K562 (cell line): ENCODE data around the gene AKIRIN1. TPM values are rescaled to one million over a fixed set of nuclear protein-coding genes. Genes with fewer than 3 reads are reported as not detected.

ENCODE experiments used
- ARID1B ChIP-seq: fragments of 450-650 bp; IDR thresholded peaks from 2 replicates; pipeline ENCODE4 v1.6.1; 2016; ENCODE audit warnings: antibody characterized with exemption, mild to moderate bottlenecking, inconsistent platforms
- BACH1 ChIP-seq: fragments of 200-800 bp; sonication (Bioruptor generic); IDR thresholded peaks from 2 replicates; pipeline ENCODE4 v1.6.1; 2016; ENCODE audit warnings: missing genetic modification characterization, missing compliant biosample characterization
- BMI1 ChIP-seq: fragments of 150-350 bp; IDR thresholded peaks from 2 replicates; pipeline ENCODE4 v1.6.1; 2014; ENCODE audit warnings: low read length
- CHD2 ChIP-seq: IDR thresholded peaks from 2 replicates; pipeline ENCODE4 v1.6.1; 2011; ENCODE audit warnings: low read depth, low read length
- EP400 ChIP-seq: fragments of 450-650 bp; IDR thresholded peaks from 2 replicates; pipeline ENCODE4 v1.6.1; 2017; ENCODE audit warnings: antibody characterized with exemption, mild to moderate bottlenecking, moderate library complexity
- GABPB1 ChIP-seq: sonication (generic); formaldehyde crosslinking; IDR thresholded peaks from 2 replicates; pipeline ENCODE4 v1.8.0; 2022; ENCODE audit warnings: mild to moderate bottlenecking, missing genetic modification reagents
- GABPB2 ChIP-seq: fragments of 250-450 bp; sonication (Bioruptor Pico); conservative IDR thresholded peaks from 2 replicates; pipeline ENCODE4 v1.5.1; 2021; ENCODE audit warnings: mild to moderate bottlenecking
- KHSRP ChIP-seq: fragments of 450-650 bp; IDR thresholded peaks from 2 replicates; pipeline ENCODE4 v1.6.1; 2017
- NCOA6 ChIP-seq: fragments of 450-650 bp; IDR thresholded peaks from 2 replicates; pipeline ENCODE4 v1.6.1; 2017; ENCODE audit warnings: mild to moderate bottlenecking
- NFXL1 ChIP-seq: fragments of 450-650 bp; formaldehyde crosslinking; IDR thresholded peaks from 2 replicates; pipeline ENCODE4 v1.4.0; 2021; ENCODE audit warnings: mild to moderate bottlenecking
- POLR2AphosphoS5 ChIP-seq: IDR thresholded peaks from 2 replicates; pipeline ENCODE4 v1.6.1; 2011; ENCODE audit warnings: mild to moderate bottlenecking, low read depth, low read length, moderate library complexity; ENCODE audit not compliant: control insufficient read depth, insufficient read depth
- SMAD1 ChIP-seq: fragments of 150-350 bp; IDR thresholded peaks from 2 replicates; pipeline ENCODE4 v1.6.1; 2014; ENCODE audit warnings: low read length, low read depth; ENCODE audit not compliant: partially characterized antibody
- SMAD4 ChIP-seq: fragments of 250-450 bp; sonication (Bioruptor Pico); conservative IDR thresholded peaks from 2 replicates; pipeline ENCODE4 v1.8.0; 2021; ENCODE audit warnings: inconsistent platforms, mild to moderate bottlenecking, moderate library complexity
- SRF ChIP-seq, 2 experiments: fragments of 250-450, 450-650 bp in 1 of 2; sonication (Bioruptor Pico) in 1 of 2; sonication (generic) in 1 of 2; formaldehyde crosslinking; IDR thresholded peaks; 2 replicates each; pipeline versions ENCODE4 v1.5.0 to v1.5.1; 2020 to 2022; ENCODE audit warnings: mild to moderate bottlenecking in 1 of 2, missing genetic modification reagents in 1 of 2
- TAF9B ChIP-seq: fragments of 450-650 bp; IDR thresholded peaks from 2 replicates; pipeline ENCODE4 v1.6.1; 2018; ENCODE audit warnings: mild to moderate bottlenecking; ENCODE audit not compliant: partially characterized antibody
- TBL1XR1 ChIP-seq, 2 experiments: IDR thresholded peaks; 2 replicates each; pipeline ENCODE4 v1.6.1; 2012; ENCODE audit warnings: improper control_type of control experiment in 2 of 2, low read length in 2 of 2, mild to moderate bottlenecking in 1 of 2
- U2AF2 ChIP-seq: fragments of 200-400 bp; formaldehyde crosslinking; optimal IDR thresholded peaks from 2 replicates; pipeline ENCODE3; 2017; ENCODE audit warnings: low read depth, mild to moderate bottlenecking, low read length
- XRCC5 ChIP-seq: fragments of 200-400 bp; formaldehyde crosslinking; IDR thresholded peaks from 2 replicates; pipeline ENCODE4 v1.6.1; 2017; ENCODE audit warnings: low read depth, mild to moderate bottlenecking, low read length
- ZNF696 ChIP-seq: fragments of 250-450 bp; sonication (Bioruptor Pico); conservative IDR thresholded peaks from 2 replicates; pipeline ENCODE4 v1.4.0; 2020; ENCODE audit warnings: mild to moderate bottlenecking, moderate library complexity
- polyA plus RNA-seq, 8 experiments: library from polyadenylated mRNA; depleted of rRNA in 4 of 8; stranded (reverse) in 5 of 8; unstranded in 3 of 8; fragments of >200 nt; fragmentation: Nextera tagmentation in 2 of 8; fragmentation: Illumina TruSeq in 1 of 8; extraction: Ambion mirVana in 2 of 8; extraction: Trizol in 1 of 8; gene quantifications; 2 replicates each; pipeline versions ENCODE4 v1.2.1 to v1.2.3, GENCODE V29; 2011 to 2014; ENCODE audit warnings: inconsistent platforms in 1 of 8, missing spikeins in 1 of 8
- total RNA-seq, 7 experiments: library from RNA; depleted of rRNA in 6 of 7; stranded (reverse); fragments of >200 nt in 6 of 7; fragmentation: Illumina TruSeq in 2 of 7; extraction: Trizol in 2 of 7; gene quantifications; 2 replicates each; pipeline versions ENCODE4 v1.2.1 to v1.2.3, GENCODE V29; 2011 to 2021; ENCODE audit warnings: low replicate concordance in 1 of 7
- TF ChIP-seq, protein P1 (sequence below): fragments of 150-350 bp; conservative IDR thresholded peaks from 2 replicates; pipeline ENCODE4 v1.6.1; 2014; ENCODE audit warnings: low read length
- TF ChIP-seq, protein P2 (sequence below), 3 experiments: IDR thresholded peaks in 2 of 3; conservative IDR thresholded peaks in 1 of 3; 2 replicates each; pipeline ENCODE4 v1.5.1; 2011 to 2012; ENCODE audit warnings: low read length in 3 of 3, mild to moderate bottlenecking in 3 of 3, control low read depth in 2 of 3, improper control_type of control experiment in 1 of 3, inconsistent platforms in 1 of 3, low read depth in 1 of 3, mixed read lengths in 1 of 3, moderate library complexity in 1 of 3; ENCODE audit not compliant: insufficient read depth in 2 of 3
- TF ChIP-seq, protein P3 (sequence below): sonication (generic); formaldehyde crosslinking; IDR thresholded peaks from 2 replicates; pipeline ENCODE4 v1.5.0; 2020; ENCODE audit warnings: missing genetic modification reagents

The AKIRIN1 gene
- total and polyA plus RNA-seq, 9 of the 15 experiments (the other 6 are each of a cell fraction or from before 2014, with no cell fraction given) = 11.5 to 139 (median 83.4) TPM

DNA sequence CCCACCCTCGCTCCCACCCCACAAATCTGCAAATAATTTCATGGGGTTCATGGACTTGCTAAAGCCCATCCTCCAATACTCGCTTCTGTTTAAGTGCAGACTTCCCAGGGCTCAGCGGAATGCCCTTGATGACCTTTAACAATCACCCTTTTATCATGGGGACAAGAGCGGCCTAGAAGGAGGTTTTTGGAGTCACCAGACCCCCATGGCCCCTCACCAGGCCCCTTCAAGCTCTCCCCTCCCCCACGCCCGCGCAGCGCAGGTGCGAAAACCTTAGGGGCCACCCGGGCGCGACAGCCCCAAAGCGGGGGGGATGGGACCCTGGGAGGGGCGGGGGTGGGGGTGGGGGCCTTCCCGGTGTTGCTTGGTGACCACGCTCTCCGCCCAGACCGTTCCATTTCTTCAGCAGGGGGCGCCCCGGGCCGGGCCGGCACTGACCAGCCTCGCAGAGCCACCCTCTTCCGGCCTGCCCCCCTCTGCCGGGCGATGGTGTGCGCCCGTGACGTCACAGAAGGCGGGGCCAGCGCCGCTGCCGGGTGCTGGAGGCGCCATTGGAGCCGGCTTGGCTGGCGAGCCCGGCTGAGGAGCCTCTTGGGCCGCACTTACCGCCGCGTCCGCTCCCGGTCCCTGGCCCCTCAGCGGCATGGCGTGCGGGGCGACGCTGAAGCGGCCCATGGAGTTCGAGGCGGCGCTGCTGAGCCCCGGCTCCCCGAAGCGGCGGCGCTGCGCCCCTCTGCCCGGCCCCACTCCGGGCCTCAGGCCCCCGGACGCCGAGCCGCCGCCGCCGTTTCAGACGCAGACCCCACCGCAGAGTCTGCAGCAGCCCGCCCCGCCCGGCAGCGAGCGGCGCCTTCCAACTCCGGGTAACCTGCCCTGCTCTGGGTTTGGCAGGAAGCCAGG is at the start of gene AKIRIN1 (continued):
- TF ChIP-seq, protein P1, sequence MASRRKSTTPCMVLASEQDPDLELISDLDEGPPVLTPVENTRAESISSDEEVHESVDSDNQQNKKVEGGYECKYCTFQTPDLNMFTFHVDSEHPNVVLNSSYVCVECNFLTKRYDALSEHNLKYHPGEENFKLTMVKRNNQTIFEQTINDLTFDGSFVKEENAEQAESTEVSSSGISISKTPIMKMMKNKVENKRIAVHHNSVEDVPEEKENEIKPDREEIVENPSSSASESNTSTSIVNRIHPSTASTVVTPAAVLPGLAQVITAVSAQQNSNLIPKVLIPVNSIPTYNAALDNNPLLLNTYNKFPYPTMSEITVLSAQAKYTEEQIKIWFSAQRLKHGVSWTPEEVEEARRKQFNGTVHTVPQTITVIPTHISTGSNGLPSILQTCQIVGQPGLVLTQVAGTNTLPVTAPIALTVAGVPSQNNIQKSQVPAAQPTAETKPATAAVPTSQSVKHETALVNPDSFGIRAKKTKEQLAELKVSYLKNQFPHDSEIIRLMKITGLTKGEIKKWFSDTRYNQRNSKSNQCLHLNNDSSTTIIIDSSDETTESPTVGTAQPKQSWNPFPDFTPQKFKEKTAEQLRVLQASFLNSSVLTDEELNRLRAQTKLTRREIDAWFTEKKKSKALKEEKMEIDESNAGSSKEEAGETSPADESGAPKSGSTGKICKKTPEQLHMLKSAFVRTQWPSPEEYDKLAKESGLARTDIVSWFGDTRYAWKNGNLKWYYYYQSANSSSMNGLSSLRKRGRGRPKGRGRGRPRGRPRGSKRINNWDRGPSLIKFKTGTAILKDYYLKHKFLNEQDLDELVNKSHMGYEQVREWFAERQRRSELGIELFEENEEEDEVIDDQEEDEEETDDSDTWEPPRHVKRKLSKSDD = 0 out of 2 replicates have a peak, but pooled peaks have one; percentile 42
- TF ChIP-seq NFXL1 (no peak), SMAD4 (CRISPR knock-in tag) (peak; percentile 90), ZNF696 (no peak), KHSRP (peak; percentile 91), TAF9B (peak; percentile 44), TBL1XR1 (IDR thresholded peaks at IDR 0.05; ENCODE audit: low read length in 2 of 2) (peak; percentile 13 to 59; a peak in 2 of 4 replicates), BMI1 (0 out of 2 replicates have a peak, but pooled peaks have one; percentile 23), U2AF2 (no peak), EP400 (peak; percentile 72; the same call in 1 of the 2 replicates), CHD2 (peak; percentile 53; the same call in 1 of the 2 replicates), ARID1B (peak; percentile 34), SRF (CRISPR knock-in tag; IDR thresholded peaks at IDR 0.05) (peak in 1 of 2 experiments; percentile 42; a peak in 2 of 4 replicates), BACH1 (tag) (peak; percentile 40; the same call in 1 of the 2 replicates), GABPB2 (CRISPR knock-in tag) (no peak), NCOA6 (no peak), GABPB1 (peak; percentile 80), XRCC5 (peak; percentile 89), POLR2AphosphoS5 (peak; percentile 91), SMAD1 (peak; percentile 87)
- TF ChIP-seq, protein P2, sequence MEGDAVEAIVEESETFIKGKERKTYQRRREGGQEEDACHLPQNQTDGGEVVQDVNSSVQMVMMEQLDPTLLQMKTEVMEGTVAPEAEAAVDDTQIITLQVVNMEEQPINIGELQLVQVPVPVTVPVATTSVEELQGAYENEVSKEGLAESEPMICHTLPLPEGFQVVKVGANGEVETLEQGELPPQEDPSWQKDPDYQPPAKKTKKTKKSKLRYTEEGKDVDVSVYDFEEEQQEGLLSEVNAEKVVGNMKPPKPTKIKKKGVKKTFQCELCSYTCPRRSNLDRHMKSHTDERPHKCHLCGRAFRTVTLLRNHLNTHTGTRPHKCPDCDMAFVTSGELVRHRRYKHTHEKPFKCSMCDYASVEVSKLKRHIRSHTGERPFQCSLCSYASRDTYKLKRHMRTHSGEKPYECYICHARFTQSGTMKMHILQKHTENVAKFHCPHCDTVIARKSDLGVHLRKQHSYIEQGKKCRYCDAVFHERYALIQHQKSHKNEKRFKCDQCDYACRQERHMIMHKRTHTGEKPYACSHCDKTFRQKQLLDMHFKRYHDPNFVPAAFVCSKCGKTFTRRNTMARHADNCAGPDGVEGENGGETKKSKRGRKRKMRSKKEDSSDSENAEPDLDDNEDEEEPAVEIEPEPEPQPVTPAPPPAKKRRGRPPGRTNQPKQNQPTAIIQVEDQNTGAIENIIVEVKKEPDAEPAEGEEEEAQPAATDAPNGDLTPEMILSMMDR (IDR thresholded peaks at IDR 0.05 in 2 of 3, conservative IDR thresholded peaks at IDR 0.05 in 1 of 3; ENCODE audit: insufficient read depth in 2 of 3, low read depth in 1 of 3, low read length in 3 of 3) = peak in 2 of 3 experiments; percentile 5 to 11; a peak in 1 of 6 replicates
- TF ChIP-seq, protein P3, sequence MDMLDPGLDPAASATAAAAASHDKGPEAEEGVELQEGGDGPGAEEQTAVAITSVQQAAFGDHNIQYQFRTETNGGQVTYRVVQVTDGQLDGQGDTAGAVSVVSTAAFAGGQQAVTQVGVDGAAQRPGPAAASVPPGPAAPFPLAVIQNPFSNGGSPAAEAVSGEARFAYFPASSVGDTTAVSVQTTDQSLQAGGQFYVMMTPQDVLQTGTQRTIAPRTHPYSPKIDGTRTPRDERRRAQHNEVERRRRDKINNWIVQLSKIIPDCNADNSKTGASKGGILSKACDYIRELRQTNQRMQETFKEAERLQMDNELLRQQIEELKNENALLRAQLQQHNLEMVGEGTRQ = no peak
